ENCODE data around the gene ABHD11. TPM values are rescaled to one million over a fixed set of nuclear protein-coding genes. Genes with fewer than 3 reads are reported as not detected.
A peak's percentile ranks its signal among the peaks of the same experiment; 100 is the strongest.

The ABHD11 gene
- total and polyA plus RNA-seq, 2 experiments from 2014 or later, result 18.7 to 24.6 TPM

DNA sequence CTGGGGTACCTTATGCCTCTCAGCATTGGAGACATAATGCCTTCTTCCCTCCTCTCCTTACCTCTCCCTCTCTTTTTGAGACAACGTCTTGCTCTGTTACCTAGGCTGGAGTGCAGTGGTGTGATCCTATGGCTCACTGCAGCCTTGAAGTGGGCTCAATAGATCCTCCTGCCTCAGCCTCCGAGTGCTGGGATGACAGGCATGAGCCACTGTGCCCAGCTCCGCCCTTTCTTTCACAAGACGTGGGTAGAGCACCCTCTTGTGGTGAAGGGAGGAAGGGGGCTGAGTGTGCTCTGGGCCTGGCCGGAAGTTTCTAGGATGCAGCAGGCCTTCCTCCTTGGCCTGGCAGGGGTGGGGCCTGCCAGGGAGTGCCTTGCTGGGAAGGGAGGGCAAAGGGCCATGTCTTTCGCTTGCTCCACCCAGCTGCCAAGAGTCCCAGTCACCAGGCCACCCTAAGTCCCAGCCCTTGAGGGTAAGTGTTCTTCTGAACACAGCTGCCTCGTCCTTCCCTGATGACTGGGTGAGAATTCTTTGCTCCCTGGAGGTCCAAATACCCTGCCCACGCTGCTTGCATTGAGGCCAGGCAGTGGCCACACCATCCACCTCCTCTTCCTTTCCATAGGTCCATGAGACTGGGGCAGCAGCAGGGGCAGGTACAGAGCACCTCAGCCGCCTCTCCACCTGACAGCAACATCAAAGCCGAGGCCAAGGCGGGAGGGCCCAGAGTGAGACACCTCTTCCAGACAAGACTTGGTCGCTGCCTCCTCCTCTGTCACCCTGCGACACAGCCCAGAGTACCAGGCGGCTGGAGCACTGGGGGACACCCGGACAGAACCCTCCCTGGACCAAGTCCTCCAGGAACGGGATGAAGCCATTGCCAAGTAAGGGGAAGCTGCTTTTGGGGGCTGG is 3.7 kb downstream of the ABHD11 start:
- peaks cover 6% of the 10 kb centered on the region; the same call in 1 of the 2 replicates for H3K27me3 ChIP-seq (ENCODE audit: insufficient read depth)
- Mint-ChIP-seq H3K4me1 (peaks cover 9% of the 10 kb centered on the region), H3K9me3 (no peaks in the 10 kb centered on the region), H3K27ac (peak overlapping the region; percentile 74; the same call in 1 of the 2 replicates), H3K4me3 (no peak overlapping the region), H3K36me3 (ENCODE audit: low read depth) (peaks cover 8% of the 10 kb centered on the region), H3K27me3 (ENCODE audit: insufficient read depth, low read depth, poor library complexity) (peaks cover 8% of the 10 kb centered on the region)
- H4K20me1 ChIP-seq (replicated peaks; ENCODE audit: insufficient read depth), result peaks cover 13% of the 10 kb centered on the region
- ATAC-seq (peak; percentile 60), DNase-seq (ENCODE audit: low spot score) (peak; percentile 95)
- no peak overlapping the region for H3K4me3 ChIP-seq
- TF ChIP-seq, protein P1, sequence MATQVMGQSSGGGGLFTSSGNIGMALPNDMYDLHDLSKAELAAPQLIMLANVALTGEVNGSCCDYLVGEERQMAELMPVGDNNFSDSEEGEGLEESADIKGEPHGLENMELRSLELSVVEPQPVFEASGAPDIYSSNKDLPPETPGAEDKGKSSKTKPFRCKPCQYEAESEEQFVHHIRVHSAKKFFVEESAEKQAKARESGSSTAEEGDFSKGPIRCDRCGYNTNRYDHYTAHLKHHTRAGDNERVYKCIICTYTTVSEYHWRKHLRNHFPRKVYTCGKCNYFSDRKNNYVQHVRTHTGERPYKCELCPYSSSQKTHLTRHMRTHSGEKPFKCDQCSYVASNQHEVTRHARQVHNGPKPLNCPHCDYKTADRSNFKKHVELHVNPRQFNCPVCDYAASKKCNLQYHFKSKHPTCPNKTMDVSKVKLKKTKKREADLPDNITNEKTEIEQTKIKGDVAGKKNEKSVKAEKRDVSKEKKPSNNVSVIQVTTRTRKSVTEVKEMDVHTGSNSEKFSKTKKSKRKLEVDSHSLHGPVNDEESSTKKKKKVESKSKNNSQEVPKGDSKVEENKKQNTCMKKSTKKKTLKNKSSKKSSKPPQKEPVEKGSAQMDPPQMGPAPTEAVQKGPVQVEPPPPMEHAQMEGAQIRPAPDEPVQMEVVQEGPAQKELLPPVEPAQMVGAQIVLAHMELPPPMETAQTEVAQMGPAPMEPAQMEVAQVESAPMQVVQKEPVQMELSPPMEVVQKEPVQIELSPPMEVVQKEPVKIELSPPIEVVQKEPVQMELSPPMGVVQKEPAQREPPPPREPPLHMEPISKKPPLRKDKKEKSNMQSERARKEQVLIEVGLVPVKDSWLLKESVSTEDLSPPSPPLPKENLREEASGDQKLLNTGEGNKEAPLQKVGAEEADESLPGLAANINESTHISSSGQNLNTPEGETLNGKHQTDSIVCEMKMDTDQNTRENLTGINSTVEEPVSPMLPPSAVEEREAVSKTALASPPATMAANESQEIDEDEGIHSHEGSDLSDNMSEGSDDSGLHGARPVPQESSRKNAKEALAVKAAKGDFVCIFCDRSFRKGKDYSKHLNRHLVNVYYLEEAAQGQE (IDR thresholded peaks at IDR 0.05; ENCODE audit: unreplicated experiment), result no peak
- TF ChIP-seq, protein P2, sequence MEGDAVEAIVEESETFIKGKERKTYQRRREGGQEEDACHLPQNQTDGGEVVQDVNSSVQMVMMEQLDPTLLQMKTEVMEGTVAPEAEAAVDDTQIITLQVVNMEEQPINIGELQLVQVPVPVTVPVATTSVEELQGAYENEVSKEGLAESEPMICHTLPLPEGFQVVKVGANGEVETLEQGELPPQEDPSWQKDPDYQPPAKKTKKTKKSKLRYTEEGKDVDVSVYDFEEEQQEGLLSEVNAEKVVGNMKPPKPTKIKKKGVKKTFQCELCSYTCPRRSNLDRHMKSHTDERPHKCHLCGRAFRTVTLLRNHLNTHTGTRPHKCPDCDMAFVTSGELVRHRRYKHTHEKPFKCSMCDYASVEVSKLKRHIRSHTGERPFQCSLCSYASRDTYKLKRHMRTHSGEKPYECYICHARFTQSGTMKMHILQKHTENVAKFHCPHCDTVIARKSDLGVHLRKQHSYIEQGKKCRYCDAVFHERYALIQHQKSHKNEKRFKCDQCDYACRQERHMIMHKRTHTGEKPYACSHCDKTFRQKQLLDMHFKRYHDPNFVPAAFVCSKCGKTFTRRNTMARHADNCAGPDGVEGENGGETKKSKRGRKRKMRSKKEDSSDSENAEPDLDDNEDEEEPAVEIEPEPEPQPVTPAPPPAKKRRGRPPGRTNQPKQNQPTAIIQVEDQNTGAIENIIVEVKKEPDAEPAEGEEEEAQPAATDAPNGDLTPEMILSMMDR (conservative IDR thresholded peaks at IDR 0.05; ENCODE audit: low read depth in 2 of 2), result peak; percentile 91 to 99
- TF ChIP-seq POLR2AphosphoS5 (IDR thresholded peaks at IDR 0.05; ENCODE audit: low read depth), result peak; percentile 57
- TF ChIP-seq, protein P3, sequence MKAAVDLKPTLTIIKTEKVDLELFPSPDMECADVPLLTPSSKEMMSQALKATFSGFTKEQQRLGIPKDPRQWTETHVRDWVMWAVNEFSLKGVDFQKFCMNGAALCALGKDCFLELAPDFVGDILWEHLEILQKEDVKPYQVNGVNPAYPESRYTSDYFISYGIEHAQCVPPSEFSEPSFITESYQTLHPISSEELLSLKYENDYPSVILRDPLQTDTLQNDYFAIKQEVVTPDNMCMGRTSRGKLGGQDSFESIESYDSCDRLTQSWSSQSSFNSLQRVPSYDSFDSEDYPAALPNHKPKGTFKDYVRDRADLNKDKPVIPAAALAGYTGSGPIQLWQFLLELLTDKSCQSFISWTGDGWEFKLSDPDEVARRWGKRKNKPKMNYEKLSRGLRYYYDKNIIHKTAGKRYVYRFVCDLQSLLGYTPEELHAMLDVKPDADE (IDR thresholded peaks at IDR 0.05), result no peak
- TF ChIP-seq, protein P4, sequence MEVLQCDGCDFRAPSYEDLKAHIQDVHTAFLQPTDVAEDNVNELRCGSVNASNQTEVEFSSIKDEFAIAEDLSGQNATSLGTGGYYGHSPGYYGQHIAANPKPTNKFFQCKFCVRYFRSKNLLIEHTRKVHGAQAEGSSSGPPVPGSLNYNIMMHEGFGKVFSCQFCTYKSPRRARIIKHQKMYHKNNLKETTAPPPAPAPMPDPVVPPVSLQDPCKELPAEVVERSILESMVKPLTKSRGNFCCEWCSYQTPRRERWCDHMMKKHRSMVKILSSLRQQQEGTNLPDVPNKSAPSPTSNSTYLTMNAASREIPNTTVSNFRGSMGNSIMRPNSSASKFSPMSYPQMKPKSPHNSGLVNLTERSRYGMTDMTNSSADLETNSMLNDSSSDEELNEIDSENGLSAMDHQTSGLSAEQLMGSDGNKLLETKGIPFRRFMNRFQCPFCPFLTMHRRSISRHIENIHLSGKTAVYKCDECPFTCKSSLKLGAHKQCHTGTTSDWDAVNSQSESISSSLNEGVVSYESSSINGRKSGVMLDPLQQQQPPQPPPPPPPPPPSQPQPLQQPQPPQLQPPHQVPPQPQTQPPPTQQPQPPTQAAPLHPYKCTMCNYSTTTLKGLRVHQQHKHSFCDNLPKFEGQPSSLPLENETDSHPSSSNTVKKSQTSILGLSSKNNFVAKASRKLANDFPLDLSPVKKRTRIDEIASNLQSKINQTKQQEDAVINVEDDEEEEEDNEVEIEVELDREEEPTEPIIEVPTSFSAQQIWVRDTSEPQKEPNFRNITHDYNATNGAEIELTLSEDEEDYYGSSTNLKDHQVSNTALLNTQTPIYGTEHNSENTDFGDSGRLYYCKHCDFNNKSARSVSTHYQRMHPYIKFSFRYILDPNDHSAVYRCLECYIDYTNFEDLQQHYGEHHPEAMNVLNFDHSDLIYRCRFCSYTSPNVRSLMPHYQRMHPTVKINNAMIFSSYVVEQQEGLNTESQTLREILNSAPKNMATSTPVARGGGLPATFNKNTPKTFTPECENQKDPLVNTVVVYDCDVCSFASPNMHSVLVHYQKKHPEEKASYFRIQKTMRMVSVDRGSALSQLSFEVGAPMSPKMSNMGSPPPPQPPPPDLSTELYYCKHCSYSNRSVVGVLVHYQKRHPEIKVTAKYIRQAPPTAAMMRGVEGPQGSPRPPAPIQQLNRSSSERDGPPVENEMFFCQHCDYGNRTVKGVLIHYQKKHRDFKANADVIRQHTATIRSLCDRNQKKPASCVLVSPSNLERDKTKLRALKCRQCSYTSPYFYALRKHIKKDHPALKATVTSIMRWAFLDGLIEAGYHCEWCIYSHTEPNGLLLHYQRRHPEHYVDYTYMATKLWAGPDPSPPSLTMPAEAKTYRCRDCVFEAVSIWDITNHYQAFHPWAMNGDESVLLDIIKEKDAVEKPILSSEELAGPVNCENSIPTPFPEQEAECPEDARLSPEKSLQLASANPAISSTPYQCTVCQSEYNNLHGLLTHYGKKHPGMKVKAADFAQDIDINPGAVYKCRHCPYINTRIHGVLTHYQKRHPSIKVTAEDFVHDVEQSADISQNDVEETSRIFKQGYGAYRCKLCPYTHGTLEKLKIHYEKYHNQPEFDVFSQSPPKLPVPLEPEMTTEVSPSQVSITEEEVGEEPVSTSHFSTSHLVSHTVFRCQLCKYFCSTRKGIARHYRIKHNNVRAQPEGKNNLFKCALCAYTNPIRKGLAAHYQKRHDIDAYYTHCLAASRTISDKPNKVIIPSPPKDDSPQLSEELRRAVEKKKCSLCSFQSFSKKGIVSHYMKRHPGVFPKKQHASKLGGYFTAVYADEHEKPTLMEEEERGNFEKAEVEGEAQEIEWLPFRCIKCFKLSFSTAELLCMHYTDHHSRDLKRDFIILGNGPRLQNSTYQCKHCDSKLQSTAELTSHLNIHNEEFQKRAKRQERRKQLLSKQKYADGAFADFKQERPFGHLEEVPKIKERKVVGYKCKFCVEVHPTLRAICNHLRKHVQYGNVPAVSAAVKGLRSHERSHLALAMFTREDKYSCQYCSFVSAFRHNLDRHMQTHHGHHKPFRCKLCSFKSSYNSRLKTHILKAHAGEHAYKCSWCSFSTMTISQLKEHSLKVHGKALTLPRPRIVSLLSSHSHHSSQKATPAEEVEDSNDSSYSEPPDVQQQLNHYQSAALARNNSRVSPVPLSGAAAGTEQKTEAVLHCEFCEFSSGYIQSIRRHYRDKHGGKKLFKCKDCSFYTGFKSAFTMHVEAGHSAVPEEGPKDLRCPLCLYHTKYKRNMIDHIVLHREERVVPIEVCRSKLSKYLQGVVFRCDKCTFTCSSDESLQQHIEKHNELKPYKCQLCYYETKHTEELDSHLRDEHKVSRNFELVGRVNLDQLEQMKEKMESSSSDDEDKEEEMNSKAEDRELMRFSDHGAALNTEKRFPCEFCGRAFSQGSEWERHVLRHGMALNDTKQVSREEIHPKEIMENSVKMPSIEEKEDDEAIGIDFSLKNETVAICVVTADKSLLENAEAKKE (CRISPR knock-in tag; IDR thresholded peaks at IDR 0.05), result no peak
- no peak for TF ChIP-seq JUNB (IDR thresholded peaks at IDR 0.05; ENCODE audit: unreplicated experiment)
- no peak for TF ChIP-seq EZH2phosphoT487 (IDR thresholded peaks at IDR 0.05; ENCODE audit: unreplicated experiment)
- peak; percentile 37; the same call in 1 of the 2 replicates for TF ChIP-seq CREB1 (CRISPR knock-in tag; IDR thresholded peaks at IDR 0.05; ENCODE audit: low read depth)
- H3K36me3 ChIP-seq (ENCODE audit: insufficient read depth), result 0 out of 2 replicates have a peak, but pooled peaks cover 3% of the 10 kb centered on the region
- no peaks in the 10 kb centered on the region for H3F3A ChIP-seq (replicated peaks; ENCODE audit: low read depth)
- H3K4me1 ChIP-seq (ENCODE audit: insufficient read depth), result no peaks in the 10 kb centered on the region
- no peak overlapping the region for H3K27ac ChIP-seq (ENCODE audit: low read depth)
- no peak overlapping the region for H3K4me2 ChIP-seq
- H3K79me2 ChIP-seq (replicated peaks; ENCODE audit: insufficient read depth), result no peaks in the 10 kb centered on the region; the same call in 1 of the 2 replicates
- H3K9me2 ChIP-seq (ENCODE audit: insufficient read depth), result no peaks in the 10 kb centered on the region
- H2AFZ ChIP-seq, result no peak overlapping the region

Data from GM23338 (cell line).